A673 (cell line): ENCODE results near the gene MET.

Experiments
- EZH2 ChIP-seq: fragments of 200-600 bp; sonication (generic); IDR thresholded peaks from 2 replicates; pipeline ENCODE4 v1.6.1; 2017; ENCODE audit warnings: borderline replicate concordance, low read depth, mild to moderate bottlenecking, mixed read lengths, antibody characterized with exemption, low read length; ENCODE audit not compliant: poor library complexity, severe bottlenecking
- TF ChIP-seq, protein P1 (sequence below): fragments of 300-800, 200-600 bp; sonication (generic); conservative IDR thresholded peaks from 2 replicates; pipeline ENCODE4 v1.5.1; 2017; ENCODE audit warnings: low read depth, mild to moderate bottlenecking, antibody characterized with exemption, low read length, moderate library complexity, mixed read lengths

- TF ChIP-seq, protein P1, sequence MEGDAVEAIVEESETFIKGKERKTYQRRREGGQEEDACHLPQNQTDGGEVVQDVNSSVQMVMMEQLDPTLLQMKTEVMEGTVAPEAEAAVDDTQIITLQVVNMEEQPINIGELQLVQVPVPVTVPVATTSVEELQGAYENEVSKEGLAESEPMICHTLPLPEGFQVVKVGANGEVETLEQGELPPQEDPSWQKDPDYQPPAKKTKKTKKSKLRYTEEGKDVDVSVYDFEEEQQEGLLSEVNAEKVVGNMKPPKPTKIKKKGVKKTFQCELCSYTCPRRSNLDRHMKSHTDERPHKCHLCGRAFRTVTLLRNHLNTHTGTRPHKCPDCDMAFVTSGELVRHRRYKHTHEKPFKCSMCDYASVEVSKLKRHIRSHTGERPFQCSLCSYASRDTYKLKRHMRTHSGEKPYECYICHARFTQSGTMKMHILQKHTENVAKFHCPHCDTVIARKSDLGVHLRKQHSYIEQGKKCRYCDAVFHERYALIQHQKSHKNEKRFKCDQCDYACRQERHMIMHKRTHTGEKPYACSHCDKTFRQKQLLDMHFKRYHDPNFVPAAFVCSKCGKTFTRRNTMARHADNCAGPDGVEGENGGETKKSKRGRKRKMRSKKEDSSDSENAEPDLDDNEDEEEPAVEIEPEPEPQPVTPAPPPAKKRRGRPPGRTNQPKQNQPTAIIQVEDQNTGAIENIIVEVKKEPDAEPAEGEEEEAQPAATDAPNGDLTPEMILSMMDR, result no peak
- no peak for TF ChIP-seq EZH2
Observed at GRCh38 chr7:116678780-116679179, 6.8 kb downstream of the MET start.
